Activated CD8-positive, alpha-beta memory T cell treated with anti-CD3 and anti-CD28 coated beads for 4 hours (primary cell): ENCODE results near the gene SPEF1.
"Not testable (repeated sequence)": the region's sequence is repeated elsewhere in the genome, so short reads cannot be mapped to it uniquely, and the experiment has no call there.

ENCODE experiments used
- DNase-seq, 2 donors: peaks; one replicate each; pipeline ENCODE4 v3.0.0-alpha.2; 2020; ENCODE audit warnings: low read depth in 2 of 2

SPEF1 gene

GRCh38 chr20:3781153-3781910 is at the start of gene SPEF1:
SPEF1 (minus strand) TSS chr20:3781448; CDS start chr20:3781287, 161 bp downstream.
- no peak for DNase-seq

- DNase-seq: not testable (repeated sequence)
Observed at GRCh38 chr20:3829891-3830290, 48.6 kb upstream of the SPEF1 start.

GRCh38 chr20:3828798-3829197 is 47.5 kb upstream of the SPEF1 start:
- DNase-seq: no peak

GRCh38 chr20:3826420-3826819 is 45.2 kb upstream of the SPEF1 start:
- DNase-seq: no peak

GRCh38 chr20:3825526-3825925 is 44.3 kb upstream of the SPEF1 start:
- DNase-seq: no peak

- DNase-seq: no peak
Observed at GRCh38 chr20:3823881-3824280, 42.6 kb upstream of the SPEF1 start.

GRCh38 chr20:3821996-3822395 is 40.7 kb upstream of the SPEF1 start:
- no peak for DNase-seq

GRCh38 chr20:3820901-3821727 is 39.9 kb upstream of the SPEF1 start:
- no peak for DNase-seq

- DNase-seq: peak; percentile 83 to 84
Observed at GRCh38 chr20:3820048-3820900, 39.0 kb upstream of the SPEF1 start, which contains the start of gene AP5S1. AP5S1 (plus strand) TSS chr20:3820547; CDS start chr20:3822118, 1,571 bp downstream.

GRCh38 chr20:3819411-3820047 is 38.3 kb upstream of the SPEF1 start:
- DNase-seq: no peak

- DNase-seq: no peak
Observed at GRCh38 chr20:3818155-3819151, 37.2 kb upstream of the SPEF1 start.

- no peak for DNase-seq
Observed at GRCh38 chr20:3815703-3816315, 34.6 kb upstream of the SPEF1 start.

- no peak for DNase-seq
Observed at GRCh38 chr20:3814928-3815495, 33.8 kb upstream of the SPEF1 start.

- no peak for DNase-seq
Observed at GRCh38 chr20:3813848-3814581, 32.8 kb upstream of the SPEF1 start.

- no peak for DNase-seq
Observed at GRCh38 chr20:3812975-3813847, 32.0 kb upstream of the SPEF1 start.

- no peak for DNase-seq
Observed at GRCh38 chr20:3812259-3812681, 31.0 kb upstream of the SPEF1 start.

GRCh38 chr20:3811467-3812258 is 30.4 kb upstream of the SPEF1 start:
- peak; percentile 82 to 87 for DNase-seq
